ENCODE measurements around the gene CXCL13. TPM values are rescaled to one million over a fixed set of nuclear protein-coding genes. Genes with fewer than 3 reads are reported as not detected.
A peak's percentile ranks its signal among the peaks of the same experiment; 100 is the strongest.

Gene CXCL13
- polyA plus RNA-seq, 2 of the 4 experiments (the other 2 are of a cell fraction), result not detected

- FAIRE-seq, result no peak
- Histone ChIP-seq H3K4me2 (no peak overlapping the region), H3K9me3 (no peaks in the 10 kb centered on the region), H3K4me3 (no peak overlapping the region), H3K27ac (no peak overlapping the region), H3K4me1 (no peaks in the 10 kb centered on the region)
- ATAC-seq, result no peak
- no peak for TF ChIP-seq BCL3 (IDR thresholded peaks at IDR 0.05)
- no peak for TF ChIP-seq POLR2AphosphoS2 (conservative IDR thresholded peaks at IDR 0.05; ENCODE audit: low read length)
- TF ChIP-seq RNF2 (IDR thresholded peaks at IDR 0.05; ENCODE audit: borderline replicate concordance, low read depth), result no peak
- TF ChIP-seq FOSL2 (IDR thresholded peaks at IDR 0.05), result no peak
- TF ChIP-seq FOSL2 (CRISPR knock-in tag; IDR thresholded peaks at IDR 0.05), result peak; percentile 31
- no peak for TF ChIP-seq MAX (IDR thresholded peaks at IDR 0.05)
- TF ChIP-seq CEBPB (IDR thresholded peaks at IDR 0.05), result peak; percentile 15 to 35; a peak in 2 of 4 replicates
- no peak for TF ChIP-seq PHF8 (IDR thresholded peaks at IDR 0.05; ENCODE audit: borderline replicate concordance, low read depth)
- no peak for TF ChIP-seq MAZ (IDR thresholded peaks at IDR 0.05; ENCODE audit: borderline replicate concordance, low read depth, low read length)
- no peak for TF ChIP-seq ZSCAN20 (CRISPR knock-in tag; IDR thresholded peaks at IDR 0.05)
- no peak for TF ChIP-seq REST (IDR thresholded peaks at IDR 0.05)
- TF ChIP-seq JUN (IDR thresholded peaks at IDR 0.05), result no peak
- no peak for TF ChIP-seq SREBF2 (IDR thresholded peaks at IDR 0.05)
- no peak for TF ChIP-seq ELK1 (IDR thresholded peaks at IDR 0.05; ENCODE audit: low read depth, low read length)
- TF ChIP-seq EP300 (IDR thresholded peaks at IDR 0.05), result no peak
- no peak for TF ChIP-seq ZFP36 (IDR thresholded peaks at IDR 0.05; ENCODE audit: borderline replicate concordance, partially characterized antibody)
- peak in 1 of 2 experiments; percentile 12 for DNase-seq (ENCODE audit: low read depth in 1 of 2, low spot score in 1 of 2)
- CTCF ChIA-PET, result interaction anchor here (1.0 to 2.7 kb wide), 5 partner anchors 10 to 258 kb away, joined by 3 to 10 read pairs (median 4); no protein-coding TSS in a partner anchor
- POLR2A ChIA-PET, result no interaction called here
- 45% methylated on average over 3 of the region's 5 CpGs for WGBS (ENCODE audit: missing lambda C conversion rate)
Measured at GRCh38 chr4:77617203-77617602, 11.6 kb downstream of the CXCL13 start.

- FAIRE-seq (peak; percentile 54), DNase-seq (ENCODE audit: low read depth in 1 of 2, low spot score in 1 of 2) (peak; percentile 59 to 64), ATAC-seq (peak; percentile 98 to 100)
- no peaks in the 10 kb centered on the region for H3K9me3 ChIP-seq
- ChIA-PET POLR2A (no interaction called here), CTCF (interaction anchor here (0.7 to 4.1 kb wide), 22 partner anchors 9 to 267 kb away, joined by 3 to 20 read pairs (median 4); no protein-coding TSS in a partner anchor)
- H3K4me2 ChIP-seq, result peak overlapping the region; percentile 57
- H3K4me1 ChIP-seq, result no peaks in the 10 kb centered on the region
- peak overlapping the region in 1 of 2 experiments; percentile 69; a peak in 3 of 6 replicates for H3K27ac ChIP-seq
- TF ChIP-seq CTCF (IDR thresholded peaks at IDR 0.05) (peak; percentile 65), RAD21 (conservative IDR thresholded peaks at IDR 0.05 in 1 of 2, IDR thresholded peaks at IDR 0.05 in 1 of 2) (peak; percentile 66 to 68), SMC3 (IDR thresholded peaks at IDR 0.05) (peak; percentile 74), BCL3 (IDR thresholded peaks at IDR 0.05) (no peak)
- WGBS (ENCODE audit: missing lambda C conversion rate), result 8% methylated on average over 12 of the region's 12 CpGs
- no peak overlapping the region for H3K4me3 ChIP-seq
Measured at GRCh38 chr4:77618383-77619241, 13.0 kb downstream of the CXCL13 start.

All from A549 (cell line).